NCI-H1417 (cell line): ENCODE data around the gene BTBD1.

ENCODE experiments used
- DNase-seq, 3 experiments: peaks; one replicate each; lab custom pipeline; 2025; lab: John Stamatoyannopoulos, UW

Gene BTBD1

DNA sequence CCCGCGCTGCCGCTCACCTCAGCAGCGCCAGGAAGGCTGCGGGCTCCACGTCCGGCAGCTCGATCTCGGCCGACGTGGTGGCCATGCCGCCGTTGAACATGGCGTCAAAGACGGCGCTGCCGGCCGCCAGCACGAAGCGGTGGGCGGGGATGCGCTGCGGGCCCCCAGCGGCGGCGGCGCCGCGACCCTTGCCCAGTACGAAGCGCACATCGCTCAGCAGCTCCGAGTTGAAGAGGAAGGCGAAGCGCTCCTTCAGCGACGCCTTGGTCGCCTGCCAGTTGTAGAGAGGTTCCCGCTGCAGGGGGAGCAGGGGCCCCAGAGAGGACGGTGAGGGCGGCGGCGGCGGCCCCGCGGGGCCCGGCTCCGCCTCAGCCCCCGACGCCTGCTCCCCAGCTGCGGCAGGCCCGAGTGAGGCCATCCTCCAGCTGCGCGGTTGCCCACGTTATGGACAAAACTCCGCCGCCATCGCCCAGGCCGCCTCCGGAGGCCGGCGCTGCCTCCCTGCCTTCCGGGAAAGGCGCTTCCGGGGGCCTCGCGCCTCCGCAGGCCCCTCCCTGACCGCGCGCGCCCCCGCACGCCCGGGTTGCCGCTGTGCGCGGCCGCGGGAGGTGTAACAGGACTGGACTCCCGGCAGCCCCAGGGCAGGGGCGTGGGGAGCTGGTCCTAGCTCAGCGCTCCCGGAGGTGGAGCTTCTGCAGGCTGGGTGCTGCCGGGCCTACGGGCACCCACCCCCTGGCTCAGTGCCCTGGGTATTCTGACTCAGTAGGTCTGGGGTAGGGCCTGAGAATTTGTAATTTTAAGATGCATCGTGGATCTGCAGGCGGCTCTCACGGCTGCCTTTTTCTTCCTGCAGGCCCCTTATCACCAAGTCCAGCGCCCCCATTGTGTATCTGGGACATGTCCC lies at the start of gene BTBD1:
Gene BTBD1 (minus strand): TSS at position 519 of the 904 bp plus-strand sequence. CDS start 101 bp downstream, at position 418.
- peak; percentile 78 to 96 (median 96) for DNase-seq

DNA sequence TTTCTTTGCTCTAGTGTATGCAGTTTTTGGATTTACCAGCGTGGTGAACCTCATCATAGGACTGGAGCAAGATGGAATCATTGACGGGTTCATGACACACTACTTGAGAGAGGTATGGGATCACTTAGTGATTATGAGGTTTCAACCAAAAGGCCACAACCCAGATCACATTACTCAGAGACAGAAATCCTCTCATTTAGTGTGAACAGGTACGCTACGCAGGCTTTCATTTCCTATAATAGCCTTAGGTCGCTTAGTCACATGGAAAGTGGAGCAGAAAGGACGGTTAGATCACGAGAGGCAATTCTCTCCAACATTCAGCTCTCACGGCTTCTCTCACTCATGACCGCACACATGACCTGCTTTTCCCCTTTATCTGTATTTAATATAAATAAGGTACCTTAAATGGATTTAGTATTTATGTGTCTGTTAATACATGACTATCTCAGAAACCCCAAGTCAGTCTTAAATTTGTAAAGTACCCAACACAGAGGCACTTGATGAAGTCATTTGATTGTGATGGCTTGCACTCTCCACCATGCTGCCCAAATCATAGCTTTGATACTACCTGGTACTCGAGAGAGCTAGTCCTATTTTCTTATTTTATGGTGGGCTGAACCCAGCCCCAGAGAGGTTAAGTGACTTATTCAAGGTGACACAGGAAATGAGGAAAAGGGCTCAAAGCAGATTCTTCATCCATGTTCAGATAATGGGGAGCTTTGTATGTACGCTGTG lies 48.9 kb upstream of the BTBD1 start:
- no peak for DNase-seq

DNA sequence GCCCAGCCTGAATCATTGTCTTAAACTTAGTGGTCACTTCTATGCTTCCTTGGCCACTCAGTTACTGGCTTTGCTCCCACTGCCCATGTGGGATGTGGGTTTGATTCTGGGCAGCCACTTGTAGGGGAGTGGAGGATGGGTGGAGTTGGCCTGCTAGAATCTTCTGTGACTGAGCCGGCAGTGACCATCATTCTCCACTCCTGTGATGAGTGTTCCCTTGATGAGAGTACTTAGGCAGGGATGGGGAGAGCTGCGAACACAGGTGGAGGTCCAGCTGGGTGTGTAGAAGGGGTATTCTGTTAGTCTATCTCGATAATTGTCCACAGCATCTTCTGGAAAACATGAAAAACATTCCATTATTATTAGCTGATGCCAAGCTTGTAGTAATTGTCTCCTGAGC lies 48.4 kb upstream of the BTBD1 start:
- DNase-seq, result no peak

DNA sequence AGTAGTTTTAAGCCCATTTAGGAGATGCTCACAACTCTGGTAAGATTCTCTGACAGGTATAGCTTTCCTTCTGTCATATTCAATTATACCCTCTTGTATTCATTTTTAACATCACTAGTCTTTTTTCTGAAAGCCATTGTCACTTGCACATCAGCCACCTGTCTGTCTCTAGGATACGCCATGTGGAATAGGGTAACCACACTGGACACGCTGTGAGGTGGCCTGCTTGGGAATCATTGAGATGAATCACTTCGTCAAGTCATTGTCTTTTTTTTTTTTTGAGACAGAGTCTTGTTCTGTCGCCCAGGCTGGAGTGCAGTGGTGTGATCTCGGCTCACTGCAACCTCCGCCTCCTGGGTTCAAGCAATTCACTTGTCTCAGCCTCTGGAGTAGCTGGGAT lies 47.8 kb upstream of the BTBD1 start:
- no peak for DNase-seq

DNA sequence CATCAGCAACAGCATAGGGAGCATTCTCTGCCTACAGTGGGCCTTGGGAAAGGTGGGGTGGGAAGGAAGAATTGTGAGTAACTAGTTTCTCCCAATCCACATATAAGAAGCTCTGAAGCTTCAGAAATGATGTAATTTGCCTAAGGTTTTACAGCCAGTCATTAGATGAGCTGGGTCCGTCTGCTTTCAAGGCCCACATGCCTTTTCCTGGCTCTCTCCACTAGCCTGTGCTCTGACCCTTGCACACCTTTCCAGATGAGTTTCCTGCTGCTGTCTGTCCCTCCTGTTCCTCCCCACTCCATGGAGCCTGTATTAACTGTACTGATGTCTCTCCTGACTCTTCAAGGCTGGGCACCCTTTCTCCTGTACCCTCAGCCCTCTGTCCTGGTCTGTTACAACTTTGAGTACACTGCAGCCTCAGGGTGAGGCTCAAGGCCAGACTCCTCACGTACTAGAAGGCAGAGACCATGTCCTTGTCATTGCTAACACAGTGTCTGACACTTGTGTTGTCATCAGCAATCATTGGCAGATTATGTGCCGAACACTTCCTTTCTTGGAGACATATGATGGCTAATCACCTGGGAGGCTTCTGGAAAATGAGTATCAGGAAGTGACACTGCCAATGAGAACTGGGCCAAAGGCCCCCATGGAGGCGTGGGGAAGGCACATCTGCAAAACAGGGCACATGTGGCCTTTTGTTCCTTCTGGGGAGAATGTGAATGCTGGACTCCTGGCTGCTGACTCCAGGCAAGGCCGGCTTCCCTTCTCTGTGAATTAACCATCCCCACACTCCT lies 47.0 kb upstream of the BTBD1 start:
- DNase-seq, result no peak

DNA sequence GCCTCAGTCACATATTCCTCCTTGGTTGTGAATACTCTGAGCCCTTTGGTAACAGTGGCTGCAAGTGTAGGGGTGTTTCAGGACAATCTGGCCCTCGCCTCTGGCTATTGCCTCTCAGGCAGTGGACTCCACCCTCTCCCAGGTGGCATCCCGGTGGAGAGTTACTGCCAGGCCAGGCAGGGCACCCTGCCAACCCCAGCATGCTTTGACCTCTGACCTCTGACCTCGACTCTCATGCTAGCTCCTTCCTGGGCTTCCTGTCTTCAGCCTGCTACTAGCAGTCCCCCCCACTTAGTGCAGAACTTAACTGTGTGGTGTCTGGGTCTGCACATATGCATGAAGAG lies 45.9 kb upstream of the BTBD1 start:
- DNase-seq, result no peak

DNA sequence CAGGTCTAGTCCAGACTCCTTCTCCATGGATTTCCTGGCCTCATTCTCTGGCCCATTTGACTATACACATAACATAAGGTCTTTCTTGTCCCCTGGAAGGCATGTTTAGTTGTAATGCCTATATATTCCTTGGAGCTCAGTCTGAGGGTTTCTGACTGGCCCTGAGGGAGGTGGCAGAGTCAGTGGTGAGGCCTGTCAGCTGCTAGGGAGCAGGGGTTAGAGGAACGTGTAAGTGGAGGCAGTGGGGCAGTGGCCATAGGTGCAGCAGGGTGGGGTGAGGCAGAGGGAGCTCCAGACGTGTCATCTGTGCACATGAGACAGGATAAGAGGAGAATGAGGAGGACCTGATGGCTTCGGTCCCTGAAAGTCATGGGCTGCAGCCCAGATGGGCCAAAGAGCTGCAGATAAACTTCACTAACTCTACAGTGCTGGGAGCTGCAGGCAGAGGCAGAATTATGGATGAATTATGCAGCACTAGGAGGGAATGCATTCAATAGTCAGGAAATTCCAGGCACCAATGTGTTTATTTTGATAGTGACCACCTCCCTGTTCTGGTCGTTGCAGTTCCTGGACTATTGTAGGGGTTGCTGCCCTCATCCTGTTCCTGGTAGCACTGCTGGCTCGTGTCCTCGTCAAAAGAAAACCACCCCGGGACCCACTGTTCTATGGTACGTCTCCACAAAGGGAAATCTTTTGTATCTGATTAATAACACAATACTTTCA lies 45.3 kb upstream of the BTBD1 start:
- DNase-seq, result no peak

DNA sequence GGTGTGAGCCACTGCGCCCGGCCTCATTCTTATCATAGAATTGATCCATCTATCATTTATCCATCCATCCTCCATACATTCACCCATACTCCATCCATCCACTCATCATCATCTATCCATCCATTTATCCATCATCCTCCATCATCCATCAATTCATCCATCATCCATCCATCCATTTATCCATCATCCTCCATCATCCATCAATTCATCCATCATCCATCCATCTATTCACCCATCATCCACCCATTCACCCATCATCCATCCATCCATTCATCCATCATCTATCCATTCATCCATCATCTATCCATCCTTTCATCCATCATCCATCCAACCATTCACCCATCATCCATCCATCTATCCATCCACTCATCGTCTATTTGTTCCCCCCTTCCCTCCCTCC lies 44.1 kb upstream of the BTBD1 start:
- no peak for DNase-seq

DNA sequence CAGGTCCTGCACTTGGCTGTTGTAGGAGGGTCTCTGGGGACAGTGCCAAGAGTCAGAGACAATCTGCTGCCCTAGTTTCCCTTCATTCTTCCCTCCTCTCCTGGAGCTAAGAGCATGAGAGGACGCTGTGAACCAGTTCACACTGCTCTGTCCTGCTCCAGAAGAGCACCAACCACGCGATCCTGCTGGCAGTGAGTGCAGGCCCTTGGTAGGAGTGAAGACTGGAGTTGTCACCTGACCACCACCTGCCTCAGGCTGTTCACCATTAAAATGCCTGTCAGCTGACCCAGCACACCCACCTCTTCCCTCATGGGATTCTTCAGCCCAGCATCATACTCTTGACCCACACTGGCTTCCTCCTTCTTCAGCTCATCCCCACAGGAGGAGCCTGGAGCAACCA lies 43.3 kb upstream of the BTBD1 start:
- DNase-seq, result peak in 1 of 3 experiments; percentile 1

DNA sequence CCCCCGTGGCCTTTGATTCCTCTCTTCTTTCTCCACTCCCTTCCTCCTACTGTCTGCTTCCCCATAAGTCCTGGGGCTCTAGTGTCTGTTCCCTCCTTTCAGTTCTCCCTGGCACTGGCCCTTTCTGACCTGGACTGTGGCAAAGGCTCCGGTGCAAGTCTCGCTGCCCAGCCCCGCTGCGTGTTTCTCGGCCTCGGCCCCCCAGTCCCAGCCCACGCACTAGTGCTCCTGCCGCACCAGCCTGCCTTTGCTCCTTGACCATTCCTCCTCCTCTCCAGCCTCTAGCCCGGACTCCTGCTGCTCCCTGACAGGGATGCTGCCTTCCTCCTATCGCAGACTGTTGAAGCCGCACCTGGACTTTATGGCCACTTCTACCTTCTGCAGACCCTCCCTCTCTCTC lies 42.5 kb upstream of the BTBD1 start:
- DNase-seq, result no peak

DNA sequence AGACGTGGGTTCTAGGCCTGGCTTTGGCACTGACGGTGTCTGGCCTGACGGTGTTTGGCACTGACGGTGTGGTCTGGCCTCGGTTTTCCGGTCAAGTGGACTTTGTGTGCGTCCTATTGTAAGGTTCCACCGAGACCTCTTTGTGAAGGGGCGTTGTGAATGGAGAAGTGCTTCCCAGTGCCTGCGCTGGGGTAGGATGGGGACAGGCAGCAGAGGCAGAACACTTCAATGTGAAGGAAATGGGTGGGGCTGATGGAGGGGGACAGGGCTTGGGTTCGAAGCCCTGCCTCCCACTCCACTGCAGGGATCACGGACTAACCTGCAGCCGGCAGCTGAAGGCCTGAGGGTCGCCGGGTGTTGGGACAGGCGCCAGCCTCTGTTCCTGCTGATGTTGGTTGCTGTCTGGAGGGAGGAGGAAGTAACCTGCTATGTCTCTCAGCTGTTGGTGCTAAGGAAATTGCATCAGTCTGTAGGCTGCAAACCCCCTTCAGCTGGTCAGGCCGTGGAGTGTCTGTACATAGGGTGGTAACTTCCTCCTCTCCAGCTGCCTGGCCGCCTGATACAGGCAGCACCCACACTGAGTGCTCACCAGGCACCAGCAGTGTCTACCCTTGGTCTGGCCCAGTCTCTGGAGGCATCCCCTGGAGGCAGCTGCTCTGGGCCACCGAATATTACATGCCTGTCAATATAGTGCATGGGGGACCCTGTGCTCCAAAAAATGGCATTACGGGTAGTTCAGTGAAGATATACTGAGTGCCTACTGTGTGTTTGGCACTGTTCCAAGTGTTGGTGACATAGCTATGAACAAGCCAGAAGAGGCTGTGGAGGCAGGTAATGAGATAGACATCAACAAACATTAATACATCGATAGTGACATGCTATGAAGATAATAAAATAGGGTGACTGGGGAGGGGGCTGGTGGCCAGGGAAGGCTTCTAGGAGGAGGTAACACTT lies 41.5 kb upstream of the BTBD1 start:
- DNase-seq, result peak in 1 of 3 experiments; percentile 23

DNA sequence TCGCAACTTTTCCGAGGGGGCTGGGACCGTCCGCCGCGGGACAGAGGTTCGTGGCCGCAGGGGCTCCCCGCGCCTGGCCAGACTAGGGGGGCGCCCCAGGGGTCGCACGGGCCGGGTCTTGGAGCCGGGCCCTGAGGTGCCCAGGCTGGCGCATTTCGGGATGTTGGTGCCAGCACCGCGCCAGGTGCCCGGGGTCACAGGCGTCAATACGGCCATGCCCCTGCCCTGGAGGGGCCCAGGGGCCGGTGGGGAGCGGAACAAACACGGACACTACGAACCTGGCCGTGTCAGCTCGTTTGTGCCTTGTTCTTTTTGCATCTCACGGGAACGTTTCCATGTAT lies 40.8 kb upstream of the BTBD1 start:
- no peak for DNase-seq

DNA sequence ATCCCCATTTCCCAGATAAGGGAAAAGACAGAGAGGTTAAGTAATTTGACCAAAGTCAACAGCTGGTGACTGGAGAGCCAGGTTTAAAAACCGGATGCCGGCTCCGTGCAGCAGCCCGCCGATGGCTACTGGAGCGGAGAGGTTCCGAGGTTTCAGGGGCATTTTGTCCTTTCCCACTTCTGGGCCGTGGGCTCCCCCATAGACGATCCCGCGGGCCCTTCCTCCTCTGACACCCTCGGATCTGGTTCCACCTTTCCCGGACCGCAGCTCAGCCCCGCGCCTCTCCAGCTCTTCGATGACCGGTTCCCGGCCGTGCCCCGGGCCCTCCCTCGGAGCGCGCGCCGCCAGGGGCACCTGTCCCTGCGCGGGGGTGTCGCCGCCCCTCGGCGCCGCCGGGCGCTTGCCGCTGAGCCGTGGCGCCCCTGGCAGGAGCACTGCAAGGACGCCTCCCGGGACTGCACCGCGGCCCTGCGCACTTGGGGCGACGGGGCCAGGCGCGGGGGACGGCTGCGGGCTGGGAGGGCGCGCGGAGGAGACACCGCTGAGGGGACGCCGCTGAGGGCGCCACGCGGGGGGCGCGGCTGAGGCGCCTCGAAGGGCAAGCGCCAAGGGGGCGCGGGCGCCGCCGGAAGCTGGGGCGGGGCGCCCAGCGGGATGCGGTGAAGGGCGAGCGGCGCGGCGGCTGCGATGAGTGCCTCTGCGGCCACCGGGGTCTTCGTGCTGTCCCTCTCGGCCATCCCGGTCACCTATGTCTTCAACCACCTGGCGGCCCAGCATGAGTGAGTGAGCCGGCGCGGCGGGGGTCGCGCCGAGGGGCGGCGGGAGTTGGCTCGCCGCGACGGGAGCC lies 40.2 kb upstream of the BTBD1 start, which contains the start of gene TM6SF1:
Gene TM6SF1 (plus strand): TSS at position 652 of the 847 bp plus-strand sequence. CDS start 36 bp downstream, at position 688.
- DNase-seq, result peak; percentile 4 to 78 (median 75)

DNA sequence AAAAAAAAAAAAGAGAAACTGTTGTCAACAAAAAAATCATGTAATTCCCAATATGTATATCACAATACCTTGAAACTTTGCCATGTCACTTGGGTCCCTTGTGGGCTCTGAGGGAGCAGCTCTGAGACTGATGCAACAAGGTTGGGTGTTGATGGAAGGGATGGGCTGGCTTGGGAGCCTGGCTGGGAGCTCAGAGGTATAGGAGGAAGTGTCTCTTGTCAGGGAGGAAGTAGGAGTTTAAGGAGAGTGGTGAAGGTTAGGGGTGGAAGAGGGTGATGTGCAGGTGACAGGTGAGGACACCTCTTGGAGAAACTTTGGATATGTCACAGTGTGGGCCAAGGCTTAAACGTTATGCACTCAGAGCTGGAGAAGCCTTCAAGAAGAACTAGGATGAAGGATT lies 38.4 kb upstream of the BTBD1 start:
- no peak for DNase-seq

DNA sequence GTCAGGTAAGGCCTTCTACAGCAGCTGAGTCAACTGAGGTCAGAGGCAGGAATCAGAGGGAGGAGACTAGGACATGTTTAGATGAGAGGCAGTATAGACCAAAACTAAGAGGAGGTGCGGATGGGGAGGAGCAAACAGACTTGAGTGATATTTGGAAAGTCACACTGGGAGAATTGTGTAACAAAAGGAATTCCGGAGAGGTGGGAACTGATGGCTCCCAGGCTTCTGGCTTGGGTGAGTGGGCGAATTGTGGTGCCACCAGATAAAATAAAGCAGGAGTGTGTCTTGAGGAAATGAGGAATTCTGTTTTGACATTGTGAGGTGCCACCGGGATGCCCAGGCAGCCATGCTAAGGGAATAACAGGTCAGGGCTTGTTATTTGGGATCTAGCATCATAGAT lies 37.1 kb upstream of the BTBD1 start:
- no peak for DNase-seq

DNA sequence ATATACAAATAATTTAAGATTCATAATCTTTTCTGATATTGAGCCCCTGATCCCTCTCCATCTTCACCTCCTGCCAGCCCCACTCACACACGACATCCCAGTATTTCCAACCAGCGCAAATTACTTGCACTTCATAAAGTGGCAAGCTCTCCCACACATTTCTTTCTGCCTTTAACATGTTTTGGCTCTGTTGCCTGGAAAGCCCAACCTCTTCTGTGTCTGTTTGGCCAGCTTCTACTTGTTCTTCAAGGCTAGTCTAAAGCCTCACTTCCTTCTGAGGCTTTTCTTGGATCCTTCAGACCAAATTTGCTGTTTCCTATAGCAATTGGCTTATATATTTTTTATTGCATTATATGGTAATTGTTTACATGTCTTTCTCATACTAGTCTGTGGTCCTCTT lies 35.3 kb upstream of the BTBD1 start:
- DNase-seq, result no peak

DNA sequence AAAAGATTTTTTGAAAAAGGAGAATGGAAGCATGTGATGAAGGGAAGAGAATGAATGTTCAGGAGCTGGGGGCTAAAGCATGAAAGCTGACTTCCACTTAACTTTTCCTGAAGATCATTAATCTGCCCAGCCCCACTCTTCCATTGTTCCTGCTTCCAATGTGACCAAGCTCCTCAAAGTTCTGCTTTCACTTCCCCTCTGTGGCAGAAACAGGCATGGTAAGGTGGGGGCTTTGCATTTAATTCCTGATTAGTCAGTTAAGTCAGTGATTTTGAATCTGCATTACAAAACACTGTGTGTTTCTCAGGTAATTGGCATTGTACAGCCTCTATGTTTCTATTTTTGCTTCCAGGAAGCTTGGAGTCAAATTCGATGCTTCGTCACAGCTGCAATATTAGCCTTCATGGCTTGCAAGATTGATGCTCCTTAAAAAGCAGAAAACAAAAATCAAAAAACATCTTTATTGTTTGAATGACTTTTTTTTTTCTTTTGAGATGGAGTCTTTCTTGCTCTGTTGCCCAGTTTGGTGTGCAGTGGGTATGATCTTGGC lies 33.1 kb upstream of the BTBD1 start:
- no peak for DNase-seq

DNA sequence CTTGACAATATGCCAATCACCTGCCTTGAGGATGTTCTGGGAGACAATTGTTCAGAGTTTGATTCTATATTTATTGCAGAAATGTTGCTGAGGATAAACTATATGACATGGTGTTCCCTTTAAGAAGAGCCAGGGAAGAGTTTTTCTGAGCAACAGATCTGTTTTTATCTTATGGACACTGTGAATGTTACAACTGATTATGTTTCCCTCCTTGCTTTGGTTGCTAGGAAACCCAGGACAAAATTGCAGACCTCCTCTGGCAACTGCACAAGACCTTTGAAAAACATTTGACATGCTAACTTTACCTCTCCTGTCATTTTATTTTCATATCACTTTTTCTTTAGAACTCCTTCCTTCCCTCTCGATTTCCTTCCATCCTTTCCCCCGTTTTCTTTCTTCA lies 32.2 kb upstream of the BTBD1 start:
- DNase-seq, result peak in 1 of 3 experiments; percentile 43

DNA sequence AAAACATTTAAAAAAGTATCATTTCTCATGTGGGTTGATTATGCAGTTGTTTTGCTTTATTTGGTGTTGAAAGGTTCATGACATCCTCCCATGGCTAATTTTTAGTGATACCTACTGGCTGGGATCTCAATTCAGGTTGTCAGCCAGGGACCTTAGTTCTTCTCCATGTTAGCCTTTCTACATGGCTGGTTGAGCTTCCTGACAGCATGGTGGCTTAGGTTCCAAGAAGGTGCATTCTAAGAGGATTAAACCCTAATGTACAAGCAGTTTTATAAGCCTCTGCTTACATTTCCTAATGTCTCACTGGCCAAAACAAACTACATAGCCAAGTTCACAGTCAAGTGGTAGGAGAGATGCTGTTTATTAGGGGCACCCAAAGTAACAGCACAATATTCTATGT lies 31.0 kb upstream of the BTBD1 start:
- DNase-seq, result no peak
